ENCODE data around the gene OVCH1.
"Not testable (repeated sequence)": the region's sequence is repeated elsewhere in the genome, so short reads cannot be mapped to it uniquely, and the experiment has no call there.

Gene OVCH1

GRCh38 chr12:29405561-29405960, 91.9 kb downstream of the OVCH1 start:
- peaks cover 12% of the 10 kb centered on the region for H3K27me3 Mint-ChIP-seq
- H3K27ac Mint-ChIP-seq: no peak overlapping the region
- no peaks in the 10 kb centered on the region for H3K4me1 Mint-ChIP-seq (ENCODE audit: low read depth)
- no peak for DNase-seq
- no peaks in the 10 kb centered on the region for H3K36me3 Mint-ChIP-seq (ENCODE audit: low read depth)
- peaks cover 2% of the 10 kb centered on the region for H3K9me3 Mint-ChIP-seq
- no peak overlapping the region for H3K4me3 Mint-ChIP-seq

GRCh38 chr12:29403991-29404390, 93.5 kb downstream of the OVCH1 start:
- no peaks in the 10 kb centered on the region for H3K9me3 Mint-ChIP-seq
- no peak overlapping the region for H3K27ac Mint-ChIP-seq
- H3K27me3 Mint-ChIP-seq: peaks cover 14% of the 10 kb centered on the region
- no peak overlapping the region for H3K4me3 Mint-ChIP-seq
- no peak for DNase-seq
- H3K4me1 Mint-ChIP-seq (ENCODE audit: low read depth): no peaks in the 10 kb centered on the region
- no peaks in the 10 kb centered on the region for H3K36me3 Mint-ChIP-seq (ENCODE audit: low read depth)

- Mint-ChIP-seq H3K9me3 (no peaks in the 10 kb centered on the region), H3K27ac (no peak overlapping the region), H3K4me1 (ENCODE audit: low read depth) (no peaks in the 10 kb centered on the region), H3K36me3 (ENCODE audit: low read depth) (no peaks in the 10 kb centered on the region), H3K27me3 (peaks cover 16% of the 10 kb centered on the region), H3K4me3 (no peak overlapping the region)
- no peak for DNase-seq
Measured at GRCh38 chr12:29402437-29402836, 95.0 kb downstream of the OVCH1 start.

- Mint-ChIP-seq H3K9me3 (no peaks in the 10 kb centered on the region), H3K4me1 (ENCODE audit: low read depth) (no peaks in the 10 kb centered on the region), H3K27me3 (peaks cover 9% of the 10 kb centered on the region), H3K36me3 (ENCODE audit: low read depth) (no peaks in the 10 kb centered on the region), H3K27ac (no peak overlapping the region), H3K4me3 (no peak overlapping the region)
- DNase-seq: no peak
Measured at GRCh38 chr12:29398495-29398894, 99.0 kb downstream of the OVCH1 start.

GRCh38 chr12:29396774-29397173, 100.7 kb downstream of the OVCH1 start:
- Mint-ChIP-seq H3K27me3 (peaks cover 9% of the 10 kb centered on the region), H3K36me3 (ENCODE audit: low read depth) (no peaks in the 10 kb centered on the region)

GRCh38 chr12:29395356-29395755, 102.1 kb downstream of the OVCH1 start:
- DNase-seq: no peak
- Mint-ChIP-seq H3K36me3 (ENCODE audit: low read depth) (no peaks in the 10 kb centered on the region), H3K27ac (no peak overlapping the region), H3K9me3 (peaks cover 4% of the 10 kb centered on the region), H3K27me3 (peaks cover 9% of the 10 kb centered on the region), H3K4me3 (no peak overlapping the region), H3K4me1 (ENCODE audit: low read depth) (peaks cover 10% of the 10 kb centered on the region)

More at GRCh38 chr12:29396774-29397173, 100.7 kb downstream of the OVCH1 start:
- Mint-ChIP-seq H3K27ac (no peak overlapping the region), H3K4me3 (no peak overlapping the region), H3K9me3 (no peaks in the 10 kb centered on the region), H3K4me1 (ENCODE audit: low read depth) (no peaks in the 10 kb centered on the region)
- no peak for DNase-seq

- Mint-ChIP-seq H3K27ac (peak overlapping the region; percentile 89), H3K4me3 (peak overlapping the region; percentile 18), H3K4me1 (ENCODE audit: low read depth) (peaks cover 18% of the 10 kb centered on the region)
- H3K27me3 Mint-ChIP-seq; H3K9me3 Mint-ChIP-seq; H3K36me3 Mint-ChIP-seq (ENCODE audit: low read depth); DNase-seq: not testable (repeated sequence)
Measured at GRCh38 chr12:29390419-29390818, 107.1 kb downstream of the OVCH1 start.

- Mint-ChIP-seq H3K9me3 (peaks cover 4% of the 10 kb centered on the region), H3K27me3 (no peaks in the 10 kb centered on the region), H3K4me3 (no peak overlapping the region), H3K27ac (peak overlapping the region; percentile 89), H3K36me3 (ENCODE audit: low read depth) (no peaks in the 10 kb centered on the region), H3K4me1 (ENCODE audit: low read depth) (peaks cover 18% of the 10 kb centered on the region)
- no peak for DNase-seq
Measured at GRCh38 chr12:29389295-29389919, 108.1 kb downstream of the OVCH1 start.

GRCh38 chr12:29386084-29386680, 111.3 kb downstream of the OVCH1 start:
- H3K36me3 Mint-ChIP-seq (ENCODE audit: low read depth); H3K4me3 Mint-ChIP-seq; H3K27me3 Mint-ChIP-seq; DNase-seq; H3K9me3 Mint-ChIP-seq; H3K27ac Mint-ChIP-seq: not testable (repeated sequence)
- H3K4me1 Mint-ChIP-seq (ENCODE audit: low read depth): peaks cover 27% of the 10 kb centered on the region

- not testable (repeated sequence) for H3K27me3 Mint-ChIP-seq; H3K9me3 Mint-ChIP-seq; H3K4me3 Mint-ChIP-seq; DNase-seq; H3K36me3 Mint-ChIP-seq (ENCODE audit: low read depth); H3K27ac Mint-ChIP-seq
- H3K4me1 Mint-ChIP-seq (ENCODE audit: low read depth): peaks cover 19% of the 10 kb centered on the region
Measured at GRCh38 chr12:29385194-29385593, 112.3 kb downstream of the OVCH1 start.

GRCh38 chr12:29382251-29382650, 115.2 kb downstream of the OVCH1 start:
- H3K27ac Mint-ChIP-seq: peak overlapping the region; percentile 99
- H3K9me3 Mint-ChIP-seq: no peaks in the 10 kb centered on the region
- H3K27me3 Mint-ChIP-seq: no peaks in the 10 kb centered on the region
- H3K4me3 Mint-ChIP-seq: peak overlapping the region; percentile 95
- H3K36me3 Mint-ChIP-seq (ENCODE audit: low read depth): peaks cover 33% of the 10 kb centered on the region
- peaks cover 40% of the 10 kb centered on the region for H3K4me1 Mint-ChIP-seq (ENCODE audit: low read depth)
- no peak for DNase-seq

GRCh38 chr12:29380536-29381523, 116.7 kb downstream of the OVCH1 start, which contains the start of gene ERGIC2:
Gene ERGIC2, minus strand, starts transcription at chr12:29381172. Its CDS starts 9,539 bp downstream, at chr12:29371633.
- peak; percentile 89 for DNase-seq
- H3K36me3 Mint-ChIP-seq (ENCODE audit: low read depth): peaks cover 47% of the 10 kb centered on the region
- peaks cover 53% of the 10 kb centered on the region for H3K4me1 Mint-ChIP-seq (ENCODE audit: low read depth)
- peak within 1 kb of the TSS; percentile 95 for H3K4me3 Mint-ChIP-seq
- peak within 1 kb of the TSS; percentile 99 for H3K27ac Mint-ChIP-seq
- no peaks in the 10 kb centered on the region for H3K27me3 Mint-ChIP-seq
- no peaks in the 10 kb centered on the region for H3K9me3 Mint-ChIP-seq
